22Rv1 (cell line): ENCODE results near the gene C6orf132.

Source experiments
- CTCF ChIP-seq: fragments of 450-650 bp; IDR thresholded peaks from 2 replicates; pipeline ENCODE4 v1.5.1; 2017; ENCODE audit warnings: mild to moderate bottlenecking
- ZFX ChIP-seq: fragments of 450-650 bp; IDR thresholded peaks from 2 replicates; pipeline ENCODE4 v1.6.1; 2017; ENCODE audit warnings: antibody characterized with exemption, borderline replicate concordance

DNA sequence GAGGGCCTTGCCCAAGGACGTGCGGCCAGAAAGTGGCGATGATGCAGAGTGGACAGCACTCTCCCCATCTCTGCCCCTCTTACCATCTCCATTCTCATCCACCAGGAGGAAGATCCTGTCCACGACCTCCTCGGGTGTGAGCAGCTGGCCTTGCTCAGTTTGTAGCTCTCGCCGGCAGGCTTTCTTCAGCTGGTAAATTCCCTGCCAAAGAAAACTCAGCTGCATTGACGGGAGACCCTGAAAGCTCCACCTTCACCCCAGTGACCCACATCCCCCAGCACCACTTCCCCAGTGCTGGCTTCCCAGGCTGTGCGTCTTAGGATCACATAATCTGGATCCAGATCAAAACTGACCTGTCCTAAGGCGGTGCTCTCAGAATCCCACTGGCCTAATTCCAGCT lies 43.2 kb upstream of the C6orf132 start:
- TF ChIP-seq CTCF (no peak), ZFX (no peak)
